NCI-H2227 (cell line): ENCODE data around the gene ZNF516.

Experiments used
- DNase-seq: peaks from one replicate; lab custom pipeline; 2025; ENCODE audit not compliant: unreplicated experiment; lab: John Stamatoyannopoulos, UW

Gene ZNF516

GRCh38 chr18:76443519-76444445 lies 51.3 kb downstream of the ZNF516 start:
- no peak for DNase-seq

- DNase-seq = no peak
Measured at GRCh38 chr18:76442413-76443171, 52.5 kb downstream of the ZNF516 start.

- DNase-seq = no peak
Measured at GRCh38 chr18:76441668-76442412, 53.2 kb downstream of the ZNF516 start.

- DNase-seq = no peak
Measured at GRCh38 chr18:76441002-76441667, 53.9 kb downstream of the ZNF516 start.

- no peak for DNase-seq
Measured at GRCh38 chr18:76437910-76438309, 57.1 kb downstream of the ZNF516 start.

- DNase-seq = no peak
Measured at GRCh38 chr18:76437011-76437410, 58.0 kb downstream of the ZNF516 start.

GRCh38 chr18:76436342-76436741 lies 58.7 kb downstream of the ZNF516 start:
- DNase-seq = no peak

GRCh38 chr18:76435316-76435989 lies 59.6 kb downstream of the ZNF516 start:
- DNase-seq = no peak

GRCh38 chr18:76434452-76434851 lies 60.6 kb downstream of the ZNF516 start:
- DNase-seq = no peak

- DNase-seq = no peak
Measured at GRCh38 chr18:76433788-76434187, 61.3 kb downstream of the ZNF516 start.

- no peak for DNase-seq
Measured at GRCh38 chr18:76432970-76433767, 61.9 kb downstream of the ZNF516 start.

GRCh38 chr18:76432274-76432755 lies 62.7 kb downstream of the ZNF516 start:
- DNase-seq = no peak

- no peak for DNase-seq
Measured at GRCh38 chr18:76431437-76432273, 63.4 kb downstream of the ZNF516 start.

GRCh38 chr18:76430636-76431035 lies 64.4 kb downstream of the ZNF516 start:
- DNase-seq = no peak

GRCh38 chr18:76429262-76430126 lies 65.5 kb downstream of the ZNF516 start:
- DNase-seq = no peak

- DNase-seq = no peak
Measured at GRCh38 chr18:76428396-76429261, 66.4 kb downstream of the ZNF516 start.
